Cardiac muscle cell (in vitro differentiated cells and primary cell): Measurements from ENCODE around the gene F8A2. TPM values are rescaled to one million over a fixed set of nuclear protein-coding genes. Genes with fewer than 3 reads are reported as not detected.
"Not testable (repeated sequence)": the region's sequence is repeated elsewhere in the genome, so short reads cannot be mapped to it uniquely, and the experiment has no call there.

Experiments used
- DNase-seq, 2 donors: peaks; one replicate each; pipeline versions ENCODE4 v3.0.0 to v3.0.0-alpha.2; 2010 to 2017; ENCODE audit warnings: low read depth in 1 of 2, low spot score in 1 of 2
- H3K27ac ChIP-seq: fragments of 200-600 bp; sonication (generic); 2 replicates; pipeline ENCODE4 v1.5.1; 2016
- H3K27me3 ChIP-seq: fragments of 200-600 bp; sonication (generic); 2 replicates; pipeline ENCODE4 v1.6.0; 2016; ENCODE audit warnings: control low read depth
- H3K36me3 ChIP-seq: fragments of 200-600 bp; sonication (generic); 2 replicates; pipeline ENCODE4 v1.5.1; 2016; ENCODE audit warnings: control low read depth
- H3K4me1 ChIP-seq: fragments of 200-600 bp; sonication (generic); 2 replicates; pipeline ENCODE4 v1.8.1; 2017; ENCODE audit warnings: low read depth, mild to moderate bottlenecking, mixed run types
- H3K4me3 ChIP-seq: fragments of 200-600 bp; sonication (generic); 2 replicates; pipeline ENCODE4 v1.5.1; 2016; ENCODE audit warnings: mild to moderate bottlenecking
- H3K9me3 ChIP-seq: fragments of 200-600 bp; sonication (generic); 2 replicates; pipeline ENCODE4 v1.5.1; 2017; ENCODE audit warnings: low read depth, mild to moderate bottlenecking, control low read depth
- CTCF ChIP-seq: IDR thresholded peaks from 2 replicates; pipeline ENCODE4 v1.5.1; 2012; ENCODE audit warnings: low read depth, mild to moderate bottlenecking, low read length
- polyA plus RNA-seq: library from polyadenylated mRNA; unstranded; fragments of >200 nt; fragmentation: Nextera tagmentation; extraction: Ambion mirVana; gene quantifications from 2 replicates; pipeline ENCODE4 v1.2.1, GENCODE V29; 2016
- total RNA-seq: library from RNA; depleted of rRNA; stranded (reverse); fragments of >200 nt; gene quantifications from 2 replicates; pipeline ENCODE4 v1.2.3, GENCODE V29; 2016

F8A2 gene
- total and polyA plus RNA-seq, 2 experiments from 2014 or later: not detected

DNA sequence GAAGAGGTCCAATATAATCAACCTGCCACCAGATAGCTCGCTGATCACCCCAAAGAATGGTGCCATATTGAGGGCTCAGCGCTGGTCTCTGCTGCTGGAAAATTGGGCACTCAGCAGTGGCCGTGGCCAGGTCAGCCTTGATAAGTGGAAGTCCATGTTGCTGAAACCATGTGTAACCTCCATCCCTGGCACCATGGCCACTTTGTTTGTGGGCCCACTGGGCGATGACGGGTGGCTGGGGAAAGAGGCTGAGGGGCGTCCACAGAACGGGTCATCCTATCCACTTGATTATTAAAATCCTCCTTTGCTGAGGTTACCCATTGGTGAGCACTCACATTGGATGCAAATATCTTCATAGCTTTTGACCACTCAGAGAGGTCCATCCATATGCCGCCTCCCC, 7.7 kb downstream of the F8A2 start:
- Histone ChIP-seq H3K27ac (no peak overlapping the region), H3K9me3 (no peaks in the 10 kb centered on the region), H3K4me1 (no peaks in the 10 kb centered on the region), H3K36me3 (no peaks in the 10 kb centered on the region), H3K27me3 (no peaks in the 10 kb centered on the region), H3K4me3 (no peak overlapping the region)
- no peak for DNase-seq
- TF ChIP-seq CTCF: no peak

GRCh38 chrX:155394747-155395276, 12.9 kb downstream of the F8A2 start:
- not testable (repeated sequence) for H3K4me1 ChIP-seq, H3K36me3 ChIP-seq, H3K27ac ChIP-seq, H3K27me3 ChIP-seq, H3K9me3 ChIP-seq, H3K4me3 ChIP-seq, DNase-seq

DNA sequence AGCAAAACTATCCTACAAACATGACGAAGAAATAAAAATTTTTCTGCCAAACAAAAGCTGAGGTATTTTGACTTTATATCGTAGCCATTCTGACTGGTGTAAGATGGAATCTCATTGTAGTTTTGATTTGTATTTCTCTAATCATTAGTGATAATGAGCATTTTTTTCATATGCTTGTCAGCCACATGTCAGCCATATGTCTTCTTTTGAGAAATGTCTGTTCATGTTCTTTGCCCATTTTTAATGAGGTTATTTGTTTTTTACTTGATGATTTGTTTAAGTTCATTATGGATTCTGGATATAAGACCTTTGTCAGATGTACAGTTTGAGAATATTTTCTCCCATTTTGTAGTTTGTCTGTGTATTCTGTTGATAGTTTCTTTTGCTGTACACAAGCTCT, 24.5 kb downstream of the F8A2 start:
- Histone ChIP-seq H3K27me3 (no peaks in the 10 kb centered on the region), H3K36me3 (no peaks in the 10 kb centered on the region), H3K9me3 (no peaks in the 10 kb centered on the region), H3K4me1 (no peaks in the 10 kb centered on the region), H3K27ac (no peak overlapping the region), H3K4me3 (no peak overlapping the region)
- TF ChIP-seq CTCF: no peak
- DNase-seq: no peak

DNA sequence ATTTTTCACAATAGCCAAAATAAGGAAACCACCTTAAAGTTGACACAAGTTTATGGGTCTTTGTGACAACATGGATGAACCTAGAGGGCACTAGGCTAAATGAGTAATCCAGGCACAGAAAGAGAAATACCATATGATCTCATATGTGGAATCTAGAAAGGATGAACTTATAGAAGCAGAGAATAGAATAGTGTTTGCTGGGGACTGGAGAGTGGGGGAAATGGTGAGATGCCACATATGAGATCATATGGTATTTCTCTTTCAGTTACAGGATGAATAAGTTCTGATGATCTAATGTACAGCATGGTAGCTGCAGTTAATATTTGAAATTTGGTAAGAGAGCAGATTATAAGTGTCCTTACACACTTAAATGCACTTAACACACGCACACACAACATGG, 35.9 kb downstream of the F8A2 start:
- Histone ChIP-seq H3K27ac (no peak overlapping the region), H3K4me3 (no peak overlapping the region), H3K9me3 (no peaks in the 10 kb centered on the region), H3K4me1 (no peaks in the 10 kb centered on the region), H3K27me3 (no peaks in the 10 kb centered on the region), H3K36me3 (no peaks in the 10 kb centered on the region)
- DNase-seq: no peak
- no peak for TF ChIP-seq CTCF

Other genes starting within 250 kb of the F8A2 start
- 42.8 and 50.2 TPM in 2 replicates for gene VBP1, start 165.6 kb upstream of the F8A2 start, total RNA-seq
- 116 and 121 TPM in 2 replicates for gene VBP1, start 165.6 kb upstream of the F8A2 start, polyA plus RNA-seq
- 1.7 and 2.1 TPM in 2 replicates for gene RAB39B, start 117.6 kb upstream of the F8A2 start, total RNA-seq
- gene RAB39B, start 117.6 kb upstream of the F8A2 start, polyA plus RNA-seq: 3.0 and 4.2 TPM in 2 replicates
- gene CLIC2, start 47.5 kb upstream of the F8A2 start, total RNA-seq: 0.06 TPM in 1 of 2 replicates, not detected in the other
- gene CLIC2, start 47.5 kb upstream of the F8A2 start, polyA plus RNA-seq: 2.4 TPM in 1 of 2 replicates, not detected in the other
- gene F8A3, start 76.5 kb downstream of the F8A2 start, total RNA-seq: 0.63 TPM in 1 of 2 replicates, not detected in the other
- gene F8A3, start 76.5 kb downstream of the F8A2 start, polyA plus RNA-seq: 0.27 and 0.52 TPM in 2 replicates
- gene SPRY3, start 230.5 kb downstream of the F8A2 start, total RNA-seq: 0.81 and 1.0 TPM in 2 replicates
- gene SPRY3, start 230.5 kb downstream of the F8A2 start, polyA plus RNA-seq: 0.65 and 0.95 TPM in 2 replicates
- gene TMLHE, start 230.9 kb downstream of the F8A2 start, total RNA-seq: 17.4 and 17.6 TPM in 2 replicates
- gene TMLHE, start 230.9 kb downstream of the F8A2 start, polyA plus RNA-seq: 22.1 and 29.3 TPM in 2 replicates